HPDE6-E6E7 (cell line): ENCODE data around the gene DEFB124.

Experiments
- DNase-seq: peaks from one replicate; pipeline ENCODE4 v3.0.0; 2011; ENCODE audit warnings: missing footprints; ENCODE audit errors: extremely low spot score

Gene DEFB124

GRCh38 chr20:31425797-31426196, 49.1 kb downstream of the DEFB124 start:
- DNase-seq, result no peak

GRCh38 chr20:31418307-31418706, 56.6 kb downstream of the DEFB124 start:
- DNase-seq, result no peak

GRCh38 chr20:31415653-31416052, 59.3 kb downstream of the DEFB124 start:
- DNase-seq, result no peak
